ENCODE measurements around the gene CLEC11A.
"Not testable (repeated sequence)": the region's sequence is repeated elsewhere in the genome, so short reads cannot be mapped to it uniquely, and the experiment has no call there.

Gene CLEC11A

DNA sequence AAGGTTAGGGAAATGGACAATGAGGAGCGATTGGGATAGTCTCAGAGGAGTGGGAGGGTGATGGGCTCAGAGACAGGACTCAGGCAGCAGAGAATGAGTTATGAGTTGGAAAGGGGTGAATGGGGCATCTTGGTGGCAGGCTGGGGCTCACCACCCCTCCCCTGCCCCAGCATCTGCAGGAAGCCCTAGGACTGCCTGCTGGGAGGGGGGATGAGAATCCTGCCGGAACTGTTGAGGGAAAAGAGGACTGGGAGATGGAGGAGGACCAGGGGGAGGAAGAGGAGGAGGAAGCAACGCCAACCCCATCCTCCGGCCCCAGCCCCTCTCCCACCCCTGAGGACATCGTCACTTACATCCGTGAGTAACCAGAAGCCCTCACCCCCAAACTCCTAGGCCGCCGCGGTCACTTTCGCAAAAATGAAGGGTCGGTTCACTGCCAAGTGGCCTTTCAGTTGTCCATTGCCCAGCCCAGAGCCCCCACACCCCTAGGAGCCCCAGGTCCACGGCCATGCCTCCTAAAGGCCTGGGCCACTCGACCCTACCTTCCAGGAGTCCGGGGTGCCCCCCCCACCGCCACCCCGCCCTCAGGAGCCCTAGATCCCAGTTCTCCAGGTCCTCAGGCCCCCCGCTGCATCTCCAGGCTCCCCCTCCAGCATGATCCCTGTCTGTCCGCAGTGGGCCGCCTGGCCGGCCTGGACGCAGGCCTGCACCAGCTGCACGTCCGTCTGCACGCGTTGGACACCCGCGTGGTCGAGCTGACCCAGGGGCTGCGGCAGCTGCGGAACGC lies 764 bp downstream of the CLEC11A start:
- DNase-seq, result no peak

- DNase-seq, result peak; percentile 97
These were observed 1.5 kb downstream of the CLEC11A start for GRCh38 chr19:50724522-50725217.

DNA sequence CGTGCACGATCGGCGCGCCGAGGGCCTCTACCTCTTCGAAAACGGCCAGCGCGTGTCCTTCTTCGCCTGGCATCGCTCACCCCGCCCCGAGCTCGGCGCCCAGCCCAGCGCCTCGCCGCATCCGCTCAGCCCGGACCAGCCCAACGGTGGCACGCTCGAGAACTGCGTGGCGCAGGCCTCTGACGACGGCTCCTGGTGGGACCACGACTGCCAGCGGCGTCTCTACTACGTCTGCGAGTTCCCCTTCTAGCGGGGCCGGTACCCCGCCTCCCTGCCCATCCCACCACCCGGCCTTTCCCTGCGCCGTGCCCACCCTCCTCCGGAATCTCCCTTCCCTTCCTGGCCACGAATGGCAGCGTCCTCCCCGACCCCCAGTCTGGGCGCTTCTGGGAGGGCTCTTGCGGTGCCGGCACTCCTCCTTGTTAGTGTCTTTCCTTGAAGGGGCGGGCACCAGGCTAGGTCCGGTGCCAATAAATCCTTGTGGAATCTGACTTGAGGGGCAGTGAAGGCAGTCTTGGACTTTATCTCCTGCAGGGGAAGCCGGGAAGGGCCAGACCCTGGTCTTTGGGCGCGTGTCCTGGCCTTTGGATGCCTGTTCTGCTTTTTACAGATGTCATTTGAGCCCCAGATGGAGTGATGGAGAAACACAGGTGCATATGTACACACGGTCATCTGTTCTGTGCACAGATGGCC lies 2.2 kb downstream of the CLEC11A start:
- DNase-seq, result no peak

- DNase-seq, result no peak
These were observed 2.7 kb downstream of the CLEC11A start for GRCh38 chr19:50725911-50726230.

- DNase-seq, result peak; percentile 91
These were observed 5.0 kb downstream of the CLEC11A start for GRCh38 chr19:50728084-50728737.

DNA sequence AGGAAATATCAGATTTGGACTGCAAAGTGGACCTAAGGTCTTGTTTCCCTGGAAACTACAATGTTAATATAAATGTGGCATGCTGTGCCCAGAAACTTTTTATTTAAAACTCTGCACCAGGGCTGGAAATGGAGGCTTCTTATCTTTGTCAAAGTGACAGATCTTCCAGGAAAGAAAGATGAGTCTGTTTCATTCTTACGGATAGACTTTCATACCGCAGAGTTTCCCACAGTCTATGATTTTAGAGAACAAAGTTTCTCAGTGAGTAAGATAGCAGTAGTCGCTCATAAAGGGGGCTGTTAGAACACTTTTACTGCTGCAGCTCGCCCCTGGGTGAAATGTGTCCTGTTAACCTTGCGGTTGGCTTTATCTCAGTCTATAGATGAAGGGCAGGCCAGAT lies 6.7 kb downstream of the CLEC11A start:
- no peak for DNase-seq

DNA sequence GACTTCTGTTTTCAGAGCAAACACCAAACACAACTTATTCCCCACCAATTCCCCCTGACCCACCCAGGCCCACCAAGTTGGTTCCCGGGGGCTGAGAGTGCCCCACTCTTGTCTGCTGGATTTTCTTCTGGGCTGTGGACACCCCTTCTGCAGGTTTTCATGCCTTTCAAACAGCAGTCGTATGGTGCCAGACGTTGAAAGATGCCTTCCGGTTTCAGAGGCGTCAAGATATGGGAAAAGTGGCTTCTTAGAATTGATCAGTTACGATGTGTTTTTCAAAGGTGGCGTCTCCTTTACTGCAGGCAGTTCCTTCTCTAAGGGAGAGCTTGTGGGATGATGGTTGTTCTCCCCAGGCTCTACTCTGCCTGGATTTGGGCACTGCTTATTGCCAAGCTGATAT lies 12.7 kb downstream of the CLEC11A start:
- no peak for DNase-seq

- no peak for DNase-seq
These were observed 13.2 kb downstream of the CLEC11A start for GRCh38 chr19:50736338-50736737.

GRCh38 chr19:50739132-50739913 lies 16.2 kb downstream of the CLEC11A start:
- no peak for DNase-seq

- no peak for DNase-seq
These were observed 16.8 kb downstream of the CLEC11A start for GRCh38 chr19:50739914-50740426.

GRCh38 chr19:50741179-50741933 lies 18.2 kb downstream of the CLEC11A start:
- no peak for DNase-seq

DNA sequence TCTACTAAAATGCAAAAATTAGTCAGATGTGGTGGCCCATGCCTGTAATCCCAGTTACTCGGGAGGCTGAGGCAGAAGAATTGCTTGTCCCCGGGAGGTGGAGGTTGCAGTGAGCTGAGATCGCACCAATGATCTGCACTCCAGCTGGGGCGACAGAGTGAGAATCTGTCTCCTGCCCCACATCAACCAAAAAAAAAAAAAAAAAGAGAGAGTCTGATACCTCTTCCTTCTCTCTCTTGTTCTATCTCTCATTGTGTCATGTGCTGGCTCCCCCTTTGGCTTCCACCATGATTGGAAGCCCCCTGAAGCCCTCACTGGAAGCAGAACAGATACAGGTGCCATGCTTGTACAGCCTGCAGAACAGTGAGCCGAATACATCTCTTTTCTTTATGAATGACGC lies 20.4 kb downstream of the CLEC11A start:
- no peak for DNase-seq

DNA sequence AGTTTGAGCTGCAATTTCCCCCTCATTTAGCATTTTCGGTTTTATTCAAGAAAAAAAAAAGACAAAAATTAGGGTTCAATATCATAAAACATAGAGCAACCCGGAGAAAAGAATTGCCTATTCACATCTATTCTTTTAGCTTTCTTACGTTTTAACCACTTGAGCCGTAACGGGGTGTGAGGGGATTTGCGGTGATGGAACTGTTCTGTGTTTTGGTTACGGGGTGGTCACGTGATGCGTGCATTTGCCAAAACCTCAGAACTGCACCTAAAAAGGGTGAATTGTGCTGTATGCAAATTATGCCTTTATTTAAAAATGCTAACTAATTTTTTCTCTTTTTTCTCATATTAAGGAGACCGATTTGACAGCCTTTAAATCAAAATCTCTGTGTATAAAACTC lies 22.1 kb downstream of the CLEC11A start:
- no peak for DNase-seq

DNA sequence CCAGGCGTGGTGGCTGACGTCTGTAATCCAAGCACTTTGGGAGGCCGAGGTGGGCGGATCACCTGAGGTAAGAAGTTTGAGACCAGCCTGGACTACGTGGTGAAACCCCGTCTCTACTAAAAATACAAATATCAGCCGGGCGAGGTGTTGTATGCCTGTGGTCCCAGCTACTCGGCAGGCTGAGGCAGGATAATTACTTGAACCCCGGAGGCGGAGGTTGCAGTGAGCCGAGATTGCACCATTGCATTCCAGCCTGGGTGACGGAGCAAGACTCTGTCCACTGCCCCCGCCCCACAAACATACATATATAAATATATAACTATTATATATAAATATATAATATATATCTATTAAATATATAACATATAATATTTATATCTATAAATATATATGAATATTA lies 24.0 kb downstream of the CLEC11A start:
- not testable (repeated sequence) for DNase-seq

GRCh38 chr19:50749490-50749889 lies 26.3 kb downstream of the CLEC11A start:
- no peak for DNase-seq

DNA sequence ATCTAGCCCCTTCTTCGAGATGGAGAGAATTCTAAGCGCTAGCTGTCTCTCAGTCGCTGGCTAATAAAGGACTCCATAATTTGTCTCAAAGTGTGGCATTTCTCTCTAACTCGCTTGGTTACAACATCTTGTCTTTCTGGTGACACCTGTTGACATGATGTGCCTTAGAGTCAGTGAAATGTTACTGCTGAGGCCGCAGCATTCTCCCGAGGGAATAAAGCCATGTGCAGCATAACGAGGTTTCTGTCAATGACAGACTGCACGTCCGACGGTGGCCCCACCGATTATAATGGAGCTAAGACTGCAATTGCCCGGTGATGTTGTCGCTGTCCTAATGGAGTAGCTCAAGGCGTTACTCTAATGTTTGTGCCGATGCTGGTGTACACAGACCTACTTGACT lies 26.8 kb downstream of the CLEC11A start:
- DNase-seq, result no peak

DNA sequence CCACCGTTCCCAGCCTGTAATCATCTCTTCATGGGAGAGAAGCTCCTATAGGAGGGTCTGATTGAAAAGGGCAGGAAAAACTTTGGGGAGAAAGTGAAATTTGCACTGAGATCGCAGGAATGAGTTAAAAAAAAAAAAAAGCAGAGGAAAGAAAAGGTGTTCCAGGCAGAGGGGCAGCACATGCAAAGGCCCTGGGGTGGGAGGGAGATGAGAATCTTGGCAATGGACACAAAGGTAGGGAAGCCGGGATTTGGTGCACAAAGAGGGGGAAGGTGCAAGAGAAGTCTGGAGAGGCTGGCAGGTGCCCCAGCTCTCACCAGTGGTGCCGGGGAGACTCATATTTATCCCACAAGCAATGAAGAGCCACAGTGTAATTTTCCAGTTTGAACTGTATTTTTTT lies 30.7 kb downstream of the CLEC11A start:
- DNase-seq, result no peak

- DNase-seq, result not testable (repeated sequence)
These were observed 33.1 kb downstream of the CLEC11A start for GRCh38 chr19:50756244-50756643.

- not testable (repeated sequence) for DNase-seq
These were observed 34.5 kb downstream of the CLEC11A start for GRCh38 chr19:50757624-50758023.

- DNase-seq, result not testable (repeated sequence)
These were observed 35.9 kb downstream of the CLEC11A start for GRCh38 chr19:50759076-50759475.

GRCh38 chr19:50759886-50760285 lies 36.7 kb downstream of the CLEC11A start:
- no peak for DNase-seq

DNA sequence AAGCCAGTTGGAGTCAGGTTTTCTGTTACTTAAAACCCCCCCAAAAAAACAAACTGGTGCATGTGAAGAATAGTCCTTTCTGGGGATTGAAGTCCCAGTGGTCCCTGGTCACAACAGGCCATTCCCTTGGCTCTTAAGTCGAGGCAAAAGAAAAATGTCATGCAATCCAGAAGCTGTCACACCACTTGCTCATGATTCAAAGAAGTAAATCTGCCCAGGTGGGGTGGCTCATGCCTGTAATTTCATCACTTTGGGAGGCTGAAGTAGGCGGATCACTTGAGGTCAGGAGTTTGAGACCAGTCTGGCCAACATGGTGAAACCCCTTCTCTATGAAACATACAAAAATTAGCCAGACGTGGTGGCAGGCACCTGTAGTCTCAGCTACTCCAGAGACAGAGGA lies 38.3 kb downstream of the CLEC11A start:
- not testable (repeated sequence) for DNase-seq

Measured in activated CD8-positive, alpha-beta memory T cell treated with anti-CD3 and anti-CD28 coated beads for 24 hours (primary cell).